Measurements from ENCODE around the gene EXTL2.
A peak's percentile ranks its signal among the peaks of the same experiment; 100 is the strongest.
"Not testable (repeated sequence)": the region's sequence is repeated elsewhere in the genome, so short reads cannot be mapped to it uniquely, and the experiment has no call there.

EXTL2 gene

GRCh38 chr1:100893718-100894117, 924 bp downstream of the EXTL2 start:
- TF ChIP-seq JUND (IDR thresholded peaks at IDR 0.05; ENCODE audit: low read depth) = no peak
- DNase-seq (ENCODE audit: low read depth in 1 of 2, low spot score in 1 of 2) = no peak
- in situ Hi-C loops (cut with HindIII; ENCODE audit: low pct_unique_long_range_greater_than_20kb, low sequenced_read_pairs) = no loop called here

GRCh38 chr1:100892554-100892953, 2.1 kb downstream of the EXTL2 start:
- no peak for TF ChIP-seq JUND (IDR thresholded peaks at IDR 0.05; ENCODE audit: low read depth)
- DNase-seq (ENCODE audit: low read depth in 1 of 2, low spot score in 1 of 2) = no peak
- in situ Hi-C loops (cut with HindIII; ENCODE audit: low pct_unique_long_range_greater_than_20kb, low sequenced_read_pairs) = no loop called here

GRCh38 chr1:100891380-100891779, 3.3 kb downstream of the EXTL2 start:
- TF ChIP-seq JUND (IDR thresholded peaks at IDR 0.05; ENCODE audit: low read depth) = no peak
- in situ Hi-C loops (cut with HindIII; ENCODE audit: low pct_unique_long_range_greater_than_20kb, low sequenced_read_pairs) = no loop called here
- no peak for DNase-seq (ENCODE audit: low read depth in 1 of 2, low spot score in 1 of 2)

GRCh38 chr1:100889869-100890482, 4.7 kb downstream of the EXTL2 start:
- DNase-seq (ENCODE audit: low read depth in 1 of 2, low spot score in 1 of 2); in situ Hi-C loops (cut with HindIII; ENCODE audit: low pct_unique_long_range_greater_than_20kb, low sequenced_read_pairs): not testable (repeated sequence)

DNA sequence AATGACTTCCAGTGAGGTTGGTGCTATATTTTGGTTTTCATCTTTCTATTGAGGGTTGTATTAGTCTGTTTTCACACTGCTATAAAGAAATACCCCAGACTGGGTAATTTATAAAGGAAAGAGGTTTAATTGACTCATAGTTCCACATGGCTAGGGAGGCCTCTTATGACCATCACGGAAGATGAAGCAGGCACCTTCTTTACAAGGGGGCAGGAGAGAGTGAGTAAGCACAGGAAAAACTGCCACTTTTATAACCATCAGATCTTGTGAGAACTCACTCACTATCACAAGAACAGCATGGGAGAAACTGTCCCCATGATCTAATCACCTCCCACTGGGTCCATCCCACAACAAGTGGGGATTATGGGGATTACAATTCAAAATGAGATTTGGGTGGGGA, 5.6 kb downstream of the EXTL2 start:
- in situ Hi-C loops (cut with HindIII; ENCODE audit: low pct_unique_long_range_greater_than_20kb, low sequenced_read_pairs); DNase-seq (ENCODE audit: low read depth in 1 of 2, low spot score in 1 of 2): not testable (repeated sequence)

- TF ChIP-seq JUND (IDR thresholded peaks at IDR 0.05; ENCODE audit: low read depth) = no peak
- DNase-seq (ENCODE audit: low read depth in 1 of 2, low spot score in 1 of 2) = peak; percentile 4 to 31
- in situ Hi-C loops (cut with HindIII; ENCODE audit: low pct_unique_long_range_greater_than_20kb, low sequenced_read_pairs) = no loop called here
These were observed 10.7 kb downstream of the EXTL2 start for GRCh38 chr1:100883963-100884362.

DNA sequence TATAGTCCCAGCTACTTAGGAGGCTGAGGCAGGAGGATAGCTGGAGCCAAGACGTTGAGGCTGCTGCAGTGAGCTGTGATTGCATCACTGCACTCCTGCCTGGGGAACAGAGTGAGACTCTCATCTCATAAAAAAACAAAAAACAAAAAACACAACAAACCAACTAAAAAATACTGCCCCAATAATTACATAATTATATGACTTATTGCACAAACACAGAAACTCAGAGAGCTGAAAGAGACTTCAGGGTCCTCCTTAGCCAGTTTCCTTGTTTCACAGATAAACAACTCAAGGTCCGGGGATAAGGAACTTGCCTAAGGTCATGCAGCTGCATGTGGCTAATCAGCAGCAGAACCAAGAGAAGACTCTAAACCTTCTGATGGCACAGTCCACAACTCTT, 11.9 kb downstream of the EXTL2 start:
- in situ Hi-C loops (cut with HindIII; ENCODE audit: low pct_unique_long_range_greater_than_20kb, low sequenced_read_pairs) = no loop called here
- DNase-seq (ENCODE audit: low read depth in 1 of 2, low spot score in 1 of 2) = no peak
- no peak for TF ChIP-seq JUND (IDR thresholded peaks at IDR 0.05; ENCODE audit: low read depth)

- no peak for DNase-seq (ENCODE audit: low read depth in 1 of 2, low spot score in 1 of 2)
- no peak for TF ChIP-seq JUND (IDR thresholded peaks at IDR 0.05; ENCODE audit: low read depth)
- in situ Hi-C loops (cut with HindIII; ENCODE audit: low pct_unique_long_range_greater_than_20kb, low sequenced_read_pairs) = no loop called here
These were observed 13.0 kb downstream of the EXTL2 start for GRCh38 chr1:100881687-100882086.

DNA sequence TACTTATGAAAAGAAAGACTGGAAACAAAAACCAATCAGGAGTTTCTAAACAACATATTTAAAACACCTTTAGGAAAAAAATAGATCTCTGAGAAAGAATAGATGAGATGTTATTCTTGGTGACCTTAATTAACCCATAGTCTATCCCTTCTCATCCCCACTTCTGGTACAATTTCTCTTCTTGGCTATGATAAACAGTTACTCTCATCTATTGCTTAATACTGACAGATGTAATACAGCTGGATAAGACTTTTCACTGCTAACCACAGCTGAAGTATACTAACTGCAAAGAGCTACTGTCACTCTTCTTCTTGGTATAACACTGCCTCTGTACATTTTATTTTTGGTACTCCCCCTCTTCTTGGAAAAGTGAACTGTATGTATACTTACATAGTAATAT, 15.2 kb downstream of the EXTL2 start:
- TF ChIP-seq JUND (IDR thresholded peaks at IDR 0.05; ENCODE audit: low read depth) = no peak
- in situ Hi-C loops (cut with HindIII; ENCODE audit: low pct_unique_long_range_greater_than_20kb, low sequenced_read_pairs) = no loop called here
- no peak for DNase-seq (ENCODE audit: low read depth in 1 of 2, low spot score in 1 of 2)

DNA sequence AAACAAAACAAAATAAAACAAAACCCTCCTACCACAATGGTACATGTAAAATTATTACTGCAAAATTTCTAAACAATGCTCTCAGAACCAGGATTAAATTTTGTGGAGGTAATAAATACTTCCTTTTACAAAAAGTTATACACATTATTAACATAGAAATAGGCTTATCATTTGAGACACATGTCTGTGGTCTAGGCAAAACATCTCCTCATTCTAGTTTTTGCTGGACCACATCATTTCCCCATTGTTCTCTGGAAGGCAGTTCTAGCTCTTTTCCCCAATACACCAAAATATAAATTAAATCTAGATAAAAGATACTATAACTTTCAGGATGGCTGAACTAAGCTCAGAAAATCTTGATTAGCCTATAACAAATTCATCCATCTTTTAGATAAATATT, 18.4 kb downstream of the EXTL2 start:
- in situ Hi-C loops (cut with HindIII; ENCODE audit: low pct_unique_long_range_greater_than_20kb, low sequenced_read_pairs) = no loop called here
- no peak for TF ChIP-seq JUND (IDR thresholded peaks at IDR 0.05; ENCODE audit: low read depth)
- no peak for DNase-seq (ENCODE audit: low read depth in 1 of 2, low spot score in 1 of 2)

- no peak for TF ChIP-seq JUND (IDR thresholded peaks at IDR 0.05; ENCODE audit: low read depth)
- DNase-seq (ENCODE audit: low read depth in 1 of 2, low spot score in 1 of 2) = no peak
- in situ Hi-C loops (cut with HindIII; ENCODE audit: low pct_unique_long_range_greater_than_20kb, low sequenced_read_pairs) = no loop called here
These were observed 19.4 kb downstream of the EXTL2 start for GRCh38 chr1:100875228-100875627.

GRCh38 chr1:100874433-100874832, 20.2 kb downstream of the EXTL2 start:
- no peak for TF ChIP-seq JUND (IDR thresholded peaks at IDR 0.05; ENCODE audit: low read depth)
- in situ Hi-C loops (cut with HindIII; ENCODE audit: low pct_unique_long_range_greater_than_20kb, low sequenced_read_pairs) = no loop called here
- no peak for DNase-seq (ENCODE audit: low read depth in 1 of 2, low spot score in 1 of 2)

GRCh38 chr1:100869996-100870395, 24.6 kb downstream of the EXTL2 start:
- in situ Hi-C loops (cut with HindIII; ENCODE audit: low pct_unique_long_range_greater_than_20kb, low sequenced_read_pairs) = no loop called here
- no peak for TF ChIP-seq JUND (IDR thresholded peaks at IDR 0.05; ENCODE audit: low read depth)
- DNase-seq (ENCODE audit: low read depth in 1 of 2, low spot score in 1 of 2) = no peak

- no peak for TF ChIP-seq JUND (IDR thresholded peaks at IDR 0.05; ENCODE audit: low read depth)
- peak; percentile 2 to 35 for DNase-seq (ENCODE audit: low read depth in 1 of 2, low spot score in 1 of 2)
- in situ Hi-C loops (cut with HindIII; ENCODE audit: low pct_unique_long_range_greater_than_20kb, low sequenced_read_pairs) = no loop called here
These were observed 26.2 kb downstream of the EXTL2 start for GRCh38 chr1:100868364-100868995.
